ENCODE results near the gene LBHD2. TPM values are rescaled to one million over a fixed set of nuclear protein-coding genes. Genes with fewer than 3 reads are reported as not detected.
"Not testable (repeated sequence)": the region's sequence is repeated elsewhere in the genome, so short reads cannot be mapped to it uniquely, and the experiment has no call there.

The LBHD2 gene
- total and polyA plus RNA-seq, 10 donors: 0.52 to 0.55 TPM; not detected in 8

GRCh38 chr14:103118663-103119404 is 34.8 kb downstream of the LBHD2 start:
- WGBS, 5 donors: 43 to 64% (median 49%) methylated on average over 6 to 9 of the region's 9 CpGs

GRCh38 chr14:103119527-103119926 is 35.5 kb downstream of the LBHD2 start:
- H3K9me3 ChIP-seq; H3K36me3 ChIP-seq; DNase-seq; intact Hi-C loops (cut with DNase I; ENCODE audit: low total_unique reads): not testable (repeated sequence)
- H3K27ac ChIP-seq: peak overlapping the region in 7 of 8 donors; percentile 72 to 99 (median 95)
- peak overlapping the region in 1 of 8 donors; percentile 50 for H3K4me3 ChIP-seq
- H3K27me3 ChIP-seq (replicated peaks in 1 of 7): peaks cover 0 to 35% (median 15%) of the 10 kb centered on the region in 7 donors
- peaks cover 40 to 100% (median 75%) of the 10 kb centered on the region in 6 donors for H3K4me1 ChIP-seq
- WGBS, 5 donors: 82 to 90% (median 85%) methylated on average over 8 of the region's 8 CpGs

More at GRCh38 chr14:103118663-103119404, 34.8 kb downstream of the LBHD2 start:
- no peaks in the 10 kb centered on the region for H3K36me3 ChIP-seq
- H3K27ac ChIP-seq: peak overlapping the region in 7 of 8 donors; percentile 83 to 99 (median 95)
- TF ChIP-seq POLR2A (IDR thresholded peaks at IDR 0.05) (no peak), POLR2AphosphoS5 (IDR thresholded peaks at IDR 0.05) (peak; percentile 65 to 86 (median 67))
- intact Hi-C loops (cut with DNase I; ENCODE audit: low total_unique reads): no loop called here
- DNase-seq: peak; percentile 95
- H3K4me3 ChIP-seq: peak overlapping the region in 1 of 8 donors; percentile 57
- H3K9me3 ChIP-seq: no peaks in the 10 kb centered on the region
- H3K27me3 ChIP-seq (replicated peaks in 1 of 7): peaks cover 0 to 28% (median 14%) of the 10 kb centered on the region in 7 donors
- peaks cover 35 to 100% (median 75%) of the 10 kb centered on the region in 6 donors for H3K4me1 ChIP-seq

- peak; percentile 90 for DNase-seq
- H3K4me3 ChIP-seq: peak overlapping the region in 5 of 8 donors; percentile 56 to 77 (median 65)
- WGBS, 5 donors: 20 to 34% (median 26%) methylated on average over 10 to 18 of the region's 18 CpGs
Measured at GRCh38 chr14:103121121-103121845, 37.3 kb downstream of the LBHD2 start.

GRCh38 chr14:103121846-103122584 is 38.0 kb downstream of the LBHD2 start:
- H3K4me1 ChIP-seq: peaks cover 39 to 98% (median 82%) of the 10 kb centered on the region in 6 donors
- TF ChIP-seq CTCF (IDR thresholded peaks at IDR 0.05 in 8 of 11, conservative IDR thresholded peaks at IDR 0.05 in 3 of 11) (no peak), POLR2A (IDR thresholded peaks at IDR 0.05) (no peak), POLR2AphosphoS5 (IDR thresholded peaks at IDR 0.05) (peak; percentile 57 to 72 (median 66))
- no peaks in the 10 kb centered on the region for H3K9me3 ChIP-seq
- peak overlapping the region; percentile 72 to 99 (median 94) for H3K27ac ChIP-seq
- WGBS, 5 donors: 1 to 5% (median 3%) methylated on average over 17 to 23 of the region's 23 CpGs
- H3K36me3 ChIP-seq: peaks cover 0 to 15% (median 0%) of the 10 kb centered on the region in 6 donors
- intact Hi-C loops (cut with DNase I; ENCODE audit: low total_unique reads): no loop called here
- H3K27me3 ChIP-seq (replicated peaks in 1 of 7): peaks cover 0 to 40% (median 18%) of the 10 kb centered on the region in 7 donors
- peak; percentile 93 for DNase-seq
- peak overlapping the region in 7 of 8 donors; percentile 56 to 77 (median 65) for H3K4me3 ChIP-seq

More at GRCh38 chr14:103121121-103121845, 37.3 kb downstream of the LBHD2 start:
- Histone ChIP-seq H3K27me3 (replicated peaks in 1 of 7) (peaks cover 0 to 40% (median 18%) of the 10 kb centered on the region in 7 donors), H3K36me3 (peaks cover 0 to 9% (median 0%) of the 10 kb centered on the region in 6 donors), H3K4me1 (peaks cover 39 to 100% (median 80%) of the 10 kb centered on the region in 6 donors), H3K9me3 (no peaks in the 10 kb centered on the region), H3K27ac (peak overlapping the region; percentile 72 to 99 (median 94))
- TF ChIP-seq CTCF (IDR thresholded peaks at IDR 0.05 in 8 of 11, conservative IDR thresholded peaks at IDR 0.05 in 3 of 11) (no peak), POLR2A (IDR thresholded peaks at IDR 0.05) (no peak), POLR2AphosphoS5 (IDR thresholded peaks at IDR 0.05) (peak; percentile 78 to 82 (median 81))
- intact Hi-C loops (cut with DNase I; ENCODE audit: low total_unique reads): no loop called here
